Trophoblast cell (in vitro differentiated cells and primary cell): ENCODE measurements around the gene ZDHHC20.

Experiments
- DNase-seq, 2 donors: peaks; one replicate each; pipeline ENCODE4 v3.0.0-alpha.2; 2016
- H2AFZ ChIP-seq: 2 replicates; pipeline ENCODE4 v1.6.1; 2013; ENCODE audit warnings: low read length, moderate library complexity, mild to moderate bottlenecking; ENCODE audit not compliant: insufficient read depth, poor library complexity
- H2AK5ac ChIP-seq: 2 replicates; pipeline ENCODE4 v1.6.1; 2013; ENCODE audit warnings: mild to moderate bottlenecking, low read length
- H2BK120ac ChIP-seq: 2 replicates; pipeline ENCODE4 v1.6.1; 2013; ENCODE audit warnings: low read length, mild to moderate bottlenecking, moderate library complexity; ENCODE audit not compliant: insufficient read depth, poor library complexity
- H2BK12ac ChIP-seq: 2 replicates; pipeline ENCODE4 v1.6.1; 2013; ENCODE audit warnings: mild to moderate bottlenecking, low read length, moderate library complexity
- H2BK5ac ChIP-seq: 2 replicates; pipeline ENCODE4 v1.6.1; 2013; ENCODE audit warnings: low read length, low read depth, moderate library complexity, mild to moderate bottlenecking; ENCODE audit not compliant: poor library complexity
- H3K14ac ChIP-seq: 2 replicates; pipeline ENCODE4 v1.6.1; 2013; ENCODE audit warnings: mild to moderate bottlenecking, low read length
- H3K18ac ChIP-seq: 2 replicates; pipeline ENCODE4 v1.6.1; 2013; ENCODE audit warnings: mild to moderate bottlenecking, low read length
- H3K23ac ChIP-seq: 2 replicates; pipeline ENCODE4 v1.6.1; 2013; ENCODE audit warnings: low read length
- H3K27ac ChIP-seq: 2 replicates; pipeline ENCODE4 v1.5.1; 2013; ENCODE audit warnings: low read depth, mild to moderate bottlenecking, inconsistent platforms, low read length, moderate library complexity
- H3K27me3 ChIP-seq: 2 replicates; pipeline ENCODE4 v1.6.1; 2013; ENCODE audit warnings: inconsistent platforms, mild to moderate bottlenecking, low read length, moderate library complexity; ENCODE audit not compliant: insufficient read depth
- H3K36me3 ChIP-seq, 2 experiments: 1 replicate in 1 of 2; 2 replicates in 1 of 2; pipeline ENCODE4 v1.6.1; 2013; ENCODE audit warnings: low read length in 2 of 2, mild to moderate bottlenecking in 2 of 2, moderate library complexity in 1 of 2; ENCODE audit not compliant: insufficient read depth in 2 of 2, control insufficient read depth in 1 of 2
- H3K4ac ChIP-seq: 2 replicates; pipeline ENCODE4 v1.6.1; 2013; ENCODE audit warnings: low read depth, mild to moderate bottlenecking, low read length, moderate library complexity
- H3K4me1 ChIP-seq, 2 experiments: 1 replicate in 1 of 2; 2 replicates in 1 of 2; pipeline ENCODE4 v1.6.1; 2013; ENCODE audit warnings: low read length in 2 of 2, mild to moderate bottlenecking in 2 of 2, moderate library complexity in 1 of 2; ENCODE audit not compliant: insufficient read depth in 2 of 2, control insufficient read depth in 1 of 2
- H3K4me2 ChIP-seq: 2 replicates; pipeline ENCODE4 v1.6.1; 2013; ENCODE audit warnings: inconsistent platforms, mild to moderate bottlenecking, low read length, moderate library complexity
- H3K4me3 ChIP-seq: 2 replicates; pipeline ENCODE4 v1.5.1; 2013; ENCODE audit warnings: mild to moderate bottlenecking, low read depth, low read length, inconsistent platforms
- H3K79me1 ChIP-seq: one replicate; pipeline ENCODE4 v1.6.1; 2013; ENCODE audit warnings: low read length
- H3K79me2 ChIP-seq: 2 replicates; pipeline ENCODE4 v1.6.1; 2013; ENCODE audit warnings: low read length, mild to moderate bottlenecking; ENCODE audit not compliant: control insufficient read depth, insufficient read depth, poor library complexity
- H3K9ac ChIP-seq: 2 replicates; pipeline ENCODE4 v1.6.1; 2013; ENCODE audit warnings: mild to moderate bottlenecking, low read length
- H3K9me3 ChIP-seq: 2 replicates; pipeline ENCODE4 v1.6.1; 2013; ENCODE audit warnings: low read depth, mild to moderate bottlenecking, control low read depth, inconsistent platforms, low read length; ENCODE audit not compliant: insufficient read depth
- H4K12ac ChIP-seq: 2 replicates; pipeline ENCODE4 v1.6.1; 2013; ENCODE audit warnings: low read depth, mild to moderate bottlenecking, low read length, moderate library complexity
- H4K8ac ChIP-seq: 2 replicates; pipeline ENCODE4 v1.6.1; 2013; ENCODE audit warnings: low read depth, mild to moderate bottlenecking, low read length, moderate library complexity
- H4K91ac ChIP-seq: one replicate; pipeline ENCODE4 v1.6.1; 2013; ENCODE audit warnings: low read depth, mild to moderate bottlenecking, low read length, moderate library complexity
- WGBS: extraction: QIAGEN DNeasy Blood & Tissue Kit; methylation state at CpG from one replicate; pipeline ENCODE4 v1.1.7; 2013; ENCODE audit warnings: missing lambda C conversion rate; ENCODE audit not compliant: insufficient read length, insufficient coverage; ENCODE audit errors: extremely low coverage; 5-methylcytosine and 5-hydroxymethylcytosine counted together

ZDHHC20 gene

DNA sequence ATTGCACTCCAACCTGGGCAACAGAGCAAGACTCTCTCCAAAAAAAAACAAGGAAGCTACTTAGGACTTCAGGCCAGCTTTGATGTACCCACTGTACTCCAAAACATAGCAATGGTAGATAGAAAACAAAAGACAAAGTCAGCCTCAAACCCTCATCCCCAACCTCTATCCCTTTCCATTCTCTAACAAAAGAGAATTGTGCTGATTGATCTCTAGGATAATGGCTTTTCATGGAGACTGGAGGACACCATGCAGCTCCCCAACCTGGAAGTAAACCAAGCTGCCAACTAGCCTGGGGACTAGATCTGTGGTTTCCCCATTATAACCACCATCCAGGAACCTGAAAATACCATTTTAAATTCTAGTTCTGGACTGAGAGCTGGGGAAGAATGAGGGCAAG, 4.3 kb upstream of the ZDHHC20 start:
- Histone ChIP-seq H3K14ac (no peak overlapping the region), H4K91ac (no peak overlapping the region), H4K8ac (no peak overlapping the region), H3K4ac (no peak overlapping the region), H2BK12ac (no peak overlapping the region), H3K4me2 (no peak overlapping the region), H3K18ac (no peak overlapping the region), H2AFZ (no peak overlapping the region), H3K27me3 (no peaks in the 10 kb centered on the region), H3K79me2 (peaks cover 6% of the 10 kb centered on the region), H3K36me3 (no peaks in the 10 kb centered on the region), H3K9me3 (peaks cover 2% of the 10 kb centered on the region), H4K12ac (no peak overlapping the region), H3K79me1 (peaks cover 7% of the 10 kb centered on the region), H3K27ac (no peak overlapping the region), H3K4me1 (peaks cover 0 to 6% of the 10 kb centered on the region in 2 experiments), H3K9ac (no peak overlapping the region), H2BK120ac (no peak overlapping the region), H2BK5ac (no peak overlapping the region), H3K23ac (no peak overlapping the region), H2AK5ac (no peak overlapping the region), H3K4me3 (no peak overlapping the region)
- DNase-seq = no peak

DNA sequence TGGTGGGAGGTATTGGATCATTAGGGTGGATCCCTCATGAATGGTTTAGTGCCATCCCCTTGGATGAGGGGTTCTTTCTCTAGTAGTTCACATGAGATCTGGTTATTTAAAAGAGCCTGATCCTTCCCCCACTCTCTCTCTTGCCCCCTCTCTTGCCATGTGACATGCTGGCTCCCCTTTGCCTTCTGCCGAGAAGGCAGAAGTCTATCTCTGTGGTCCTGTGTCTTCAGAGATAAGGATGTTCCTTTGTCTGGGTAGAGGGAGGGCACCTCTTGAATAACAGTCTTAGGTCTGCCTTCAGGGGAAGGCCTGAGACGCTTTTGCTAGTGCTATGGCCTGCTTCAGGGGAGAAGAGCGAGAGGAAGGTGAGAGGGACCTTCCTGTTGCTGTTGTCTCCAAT, 2.0 kb upstream of the ZDHHC20 start:
- Histone ChIP-seq H2BK120ac (no peak overlapping the region), H4K91ac (no peak overlapping the region), H3K4me3 (no peak overlapping the region), H2BK5ac (no peak overlapping the region), H2BK12ac (no peak overlapping the region), H3K27me3 (no peaks in the 10 kb centered on the region), H3K36me3 (no peaks in the 10 kb centered on the region), H2AFZ (no peak overlapping the region), H3K27ac (no peak overlapping the region), H3K14ac (no peak overlapping the region), H3K79me1 (peaks cover 7% of the 10 kb centered on the region), H3K18ac (no peak overlapping the region), H3K9ac (no peak overlapping the region), H3K9me3 (peaks cover 2% of the 10 kb centered on the region), H3K4ac (no peak overlapping the region), H4K12ac (no peak overlapping the region), H3K4me2 (no peak overlapping the region), H3K23ac (no peak overlapping the region), H2AK5ac (no peak overlapping the region), H3K79me2 (peaks cover 6% of the 10 kb centered on the region), H4K8ac (no peak overlapping the region), H3K4me1 (peaks cover 0 to 6% of the 10 kb centered on the region in 2 experiments)
- WGBS = no CpG with 5 or more reads among the region's 3 CpGs
- DNase-seq = no peak

GRCh38 chr13:21458451-21458812, 671 bp downstream of the ZDHHC20 start:
- Histone ChIP-seq H3K4ac (peak overlapping the region; percentile 100), H2AFZ (peak overlapping the region; percentile 100), H3K18ac (peak overlapping the region; percentile 100), H2BK5ac (peak overlapping the region; percentile 100), H3K79me2 (peaks cover 6% of the 10 kb centered on the region), H3K4me3 (peak overlapping the region; percentile 100), H3K27ac (peak overlapping the region; percentile 95), H3K23ac (no peak overlapping the region), H4K12ac (peak overlapping the region; percentile 100), H4K91ac (peak overlapping the region; percentile 100), H2BK12ac (no peak overlapping the region), H3K27me3 (no peaks in the 10 kb centered on the region), H3K36me3 (no peaks in the 10 kb centered on the region), H4K8ac (peak overlapping the region; percentile 100), H2AK5ac (no peak overlapping the region), H3K4me2 (peak overlapping the region; percentile 54), H3K14ac (peak overlapping the region; percentile 100), H3K9ac (peak overlapping the region; percentile 98), H2BK120ac (peak overlapping the region; percentile 96), H3K9me3 (peaks cover 2% of the 10 kb centered on the region), H3K79me1 (peaks cover 7% of the 10 kb centered on the region), H3K4me1 (peaks cover 0 to 2% of the 10 kb centered on the region in 2 experiments)
- WGBS = no CpG with 5 or more reads among the region's 16 CpGs
- DNase-seq = peak; percentile 73 to 77

DNA sequence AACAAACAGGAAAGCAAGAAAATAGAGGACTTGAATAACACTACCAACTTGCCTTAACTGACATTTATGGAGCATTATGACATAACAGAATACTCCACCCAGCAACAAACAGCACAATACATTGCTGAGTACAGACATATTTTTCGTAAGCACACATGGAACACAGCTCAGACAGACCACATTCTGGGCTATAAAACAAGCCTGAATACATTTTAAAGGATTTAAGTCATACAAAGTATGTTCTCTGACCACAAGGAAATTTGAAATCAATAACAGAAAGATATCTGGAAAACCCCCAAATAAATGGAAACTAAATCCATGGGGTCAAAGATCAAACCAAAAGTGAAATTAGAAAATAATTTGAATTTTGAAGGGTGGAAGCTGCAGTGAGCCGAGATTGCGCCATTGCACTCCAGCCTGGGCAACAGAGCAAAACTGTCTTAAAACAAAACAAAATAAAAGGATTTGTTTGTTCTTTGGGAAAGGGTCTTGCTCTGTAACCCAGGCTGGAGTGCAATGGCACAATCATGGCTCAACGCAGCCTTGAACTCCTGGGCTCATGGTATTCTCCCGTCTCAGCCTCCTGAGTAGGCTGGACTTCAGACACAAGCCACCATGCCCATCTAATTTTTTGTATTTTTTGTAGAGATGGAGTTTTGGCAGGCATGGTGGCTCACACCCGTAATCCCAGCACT, 5.6 kb downstream of the ZDHHC20 start:
- WGBS = no CpG with 5 or more reads among the region's 6 CpGs
- no peak overlapping the region for H4K8ac ChIP-seq
- H3K4me3 ChIP-seq = no peak overlapping the region
- no peak overlapping the region for H3K14ac ChIP-seq
- H3K79me2 ChIP-seq = peaks cover under 1% of the 10 kb centered on the region
- no peak overlapping the region for H2BK12ac ChIP-seq
- H2BK5ac ChIP-seq = no peak overlapping the region
- H3K79me1 ChIP-seq = peaks cover under 1% of the 10 kb centered on the region
- peaks cover 0 to 2% of the 10 kb centered on the region in 2 experiments for H3K36me3 ChIP-seq
- H3K4ac ChIP-seq = peak overlapping the region; percentile 64
- no peak overlapping the region for H3K23ac ChIP-seq
- no peaks in the 10 kb centered on the region for H3K4me1 ChIP-seq
- no peaks in the 10 kb centered on the region for H3K27me3 ChIP-seq
- no peak overlapping the region for H2BK120ac ChIP-seq
- H3K9me3 ChIP-seq = no peaks in the 10 kb centered on the region
- H3K18ac ChIP-seq = no peak overlapping the region
- H4K91ac ChIP-seq = no peak overlapping the region
- H3K27ac ChIP-seq = no peak overlapping the region
- no peak overlapping the region for H4K12ac ChIP-seq
- no peak overlapping the region for H3K4me2 ChIP-seq
- no peak overlapping the region for H3K9ac ChIP-seq
- no peak overlapping the region for H2AFZ ChIP-seq
- DNase-seq = no peak
- H2AK5ac ChIP-seq = no peak overlapping the region
